NOMO-1 treated with DMSO at 0.1 percent for 48 hours (cell line): ENCODE data around the gene SHOX.
"Not testable (repeated sequence)": the region's sequence is repeated elsewhere in the genome, so short reads cannot be mapped to it uniquely, and the experiment has no call there.

ENCODE experiments used
- DNase-seq: peaks from one replicate; lab custom pipeline; 2025; ENCODE audit not compliant: unreplicated experiment; lab: John Stamatoyannopoulos, UW

SHOX gene

DNA sequence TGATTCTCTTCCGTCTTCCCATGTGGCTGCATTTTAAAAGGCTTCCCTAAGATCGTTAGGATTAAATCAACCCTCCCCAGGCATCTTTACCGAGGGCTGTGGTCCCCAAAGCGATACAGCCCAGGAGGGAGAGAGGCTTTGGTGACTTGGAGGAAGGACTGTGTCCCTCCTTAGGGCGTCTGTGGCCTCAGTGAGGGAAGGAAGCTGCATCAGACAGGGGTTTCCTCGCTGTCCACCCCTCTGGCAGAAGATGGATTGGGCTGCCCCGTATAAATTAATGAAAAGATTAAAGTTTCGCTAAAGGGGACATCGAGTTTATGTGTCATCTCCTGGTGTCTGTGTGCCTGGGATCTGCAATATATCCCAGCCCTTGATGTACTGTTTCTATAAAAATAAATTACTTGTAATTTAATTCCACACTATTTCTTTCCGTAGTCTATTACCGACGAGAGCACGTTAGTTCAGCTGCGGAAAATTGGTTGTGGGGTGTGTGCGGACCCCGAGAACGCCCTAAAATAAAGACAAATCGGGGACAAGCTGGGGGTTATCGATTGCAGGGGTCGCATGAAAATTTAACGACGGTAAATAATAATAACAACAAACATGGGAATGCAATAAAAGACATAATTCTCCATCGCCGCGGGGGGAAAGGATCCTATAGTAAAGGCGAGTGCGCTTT, 6.5 kb downstream of the SHOX start:
- no peak for DNase-seq

DNA sequence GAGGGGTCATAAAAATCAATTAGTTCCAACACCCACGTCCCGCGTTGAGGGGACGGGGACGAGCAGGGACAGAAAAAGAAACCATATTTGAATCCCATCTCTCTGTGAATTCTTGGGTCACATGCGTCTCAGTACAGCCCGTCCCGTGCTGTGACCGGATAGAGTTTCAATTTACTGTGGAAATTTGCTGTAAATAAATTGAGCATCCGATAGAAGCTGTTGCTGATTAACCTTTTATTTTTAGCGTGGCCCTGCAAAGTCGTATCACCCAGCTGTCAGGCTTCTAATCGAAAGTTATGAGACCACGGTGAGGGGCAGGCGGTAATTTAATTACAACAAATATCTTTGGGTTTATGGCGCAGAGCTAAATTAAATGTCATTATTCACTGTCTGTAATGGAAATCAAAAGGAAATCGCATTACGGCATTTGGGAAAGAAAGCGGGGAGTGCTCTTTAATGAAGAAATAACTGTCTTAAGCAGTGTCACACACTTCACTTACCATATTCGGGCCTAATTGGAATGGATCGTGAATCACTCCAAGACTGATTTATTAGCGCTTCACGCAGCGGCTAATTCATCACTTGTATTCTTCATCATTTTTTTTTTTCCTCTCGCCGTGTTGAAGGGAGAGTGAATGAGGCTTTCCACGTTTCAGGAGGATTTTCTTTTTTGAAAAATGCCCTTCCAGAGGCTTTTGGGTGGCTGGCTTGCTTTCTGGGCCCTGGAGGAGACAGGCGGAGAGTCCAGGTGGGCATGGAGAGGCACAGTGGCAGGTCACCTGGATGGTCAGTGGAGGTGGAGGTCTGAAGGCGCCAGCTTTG, 7.3 kb downstream of the SHOX start:
- no peak for DNase-seq

DNA sequence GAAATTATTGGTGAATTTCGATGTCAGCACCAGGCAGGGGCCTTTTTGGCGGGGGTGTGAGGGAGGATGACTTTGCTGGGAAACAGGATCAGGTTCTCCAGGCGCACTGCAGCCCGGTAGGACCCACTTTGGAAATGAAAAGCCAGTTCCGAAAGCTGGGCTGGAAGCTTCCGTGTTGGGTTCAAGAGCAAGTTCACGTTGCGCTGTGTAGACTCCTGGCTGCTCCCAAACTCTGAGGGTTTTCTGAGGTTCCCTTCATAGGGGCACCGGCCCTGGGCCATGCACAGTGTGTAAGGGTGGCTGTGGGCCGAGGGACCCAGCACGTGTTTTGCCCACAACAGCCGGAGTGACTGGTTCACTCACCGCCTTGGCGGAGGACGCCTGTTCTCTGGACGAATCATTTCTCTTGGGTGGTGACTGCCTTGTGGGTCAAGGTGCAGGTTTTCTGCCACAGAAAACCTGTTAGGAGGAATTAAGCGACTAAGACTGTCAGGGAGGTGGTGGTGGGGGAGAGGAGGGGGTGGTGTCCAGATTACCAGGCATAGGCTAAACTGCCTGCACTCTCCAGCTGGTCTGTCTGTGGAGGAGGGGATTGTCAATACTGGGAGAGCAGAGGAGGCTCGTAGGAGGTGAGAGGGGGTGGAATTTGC, 8.0 kb downstream of the SHOX start:
- DNase-seq = no peak

DNA sequence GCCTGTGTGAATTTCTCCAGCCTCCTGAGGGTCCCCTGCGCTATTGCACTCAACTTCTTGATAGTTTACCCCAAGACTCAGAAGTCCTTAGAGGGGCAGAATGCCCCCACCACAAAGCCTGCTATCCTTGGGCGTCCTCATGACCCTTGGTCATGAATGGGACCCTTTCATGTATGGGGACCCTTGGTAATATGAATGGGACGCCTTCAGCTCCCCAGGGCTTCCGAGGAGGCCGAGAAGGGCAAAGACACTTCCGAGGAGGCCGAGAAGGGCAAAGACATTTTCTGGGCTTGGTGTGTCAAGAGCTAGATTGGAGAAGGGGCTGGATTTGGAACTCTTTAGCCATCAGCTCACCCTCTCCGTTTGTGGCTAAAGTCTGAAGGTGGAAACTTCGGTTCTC, 8.6 kb downstream of the SHOX start:
- no peak for DNase-seq

DNA sequence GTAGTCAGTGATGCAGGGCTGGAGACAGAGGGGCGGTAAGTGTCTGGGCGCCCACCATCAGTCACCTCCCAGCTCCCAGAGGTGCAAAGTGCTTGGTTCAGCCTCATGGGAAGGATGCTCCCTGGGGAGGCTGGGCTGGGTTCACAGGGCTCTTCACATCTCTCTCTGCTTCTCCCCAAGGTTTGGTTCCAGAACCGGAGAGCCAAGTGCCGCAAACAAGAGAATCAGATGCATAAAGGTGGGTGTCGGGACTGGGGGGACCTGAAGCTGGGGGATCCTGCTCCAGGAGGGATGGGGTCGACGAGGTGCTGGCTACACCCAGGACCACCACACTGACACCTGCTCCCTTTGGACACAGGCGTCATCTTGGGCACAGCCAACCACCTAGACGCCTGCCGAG, 10.1 kb downstream of the SHOX start:
- no peak for DNase-seq

DNA sequence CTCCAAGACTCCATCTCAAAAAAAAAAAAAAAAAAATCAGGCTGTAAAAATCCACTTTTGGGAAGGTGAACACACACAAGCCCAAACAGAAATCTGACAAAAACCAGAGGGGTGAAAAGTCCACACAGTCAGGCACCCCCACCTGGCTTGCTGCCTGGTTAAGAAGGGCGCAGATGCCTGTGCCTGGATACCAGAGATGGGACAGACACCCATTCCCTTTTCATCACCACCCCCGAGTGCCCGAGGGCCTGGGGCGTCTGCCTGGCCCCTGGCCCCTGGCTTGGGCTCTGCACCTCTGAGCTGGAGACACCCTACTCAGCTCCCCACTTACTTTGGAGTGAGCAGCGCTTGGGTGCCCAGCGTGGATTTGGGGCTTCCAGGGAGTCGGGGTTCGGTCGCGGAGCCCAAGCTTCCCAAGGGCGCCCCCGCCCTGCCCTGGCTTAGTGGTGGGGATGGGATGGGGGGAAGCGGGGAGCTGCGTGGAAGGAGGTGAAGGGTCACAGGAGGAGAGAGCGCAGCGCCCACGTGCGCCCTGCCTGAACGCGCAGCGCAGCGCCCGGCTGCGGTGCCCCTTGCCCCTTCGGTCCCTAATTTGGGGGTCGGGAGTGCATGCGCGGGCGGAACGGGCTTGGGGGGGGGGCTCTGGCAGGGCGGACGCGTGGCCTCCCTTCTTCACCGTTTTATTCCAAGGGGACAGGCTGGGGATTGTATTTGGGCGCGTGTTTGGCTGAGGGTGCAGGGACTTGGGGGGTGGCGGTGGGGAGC, 11.3 kb downstream of the SHOX start:
- no peak for DNase-seq

DNA sequence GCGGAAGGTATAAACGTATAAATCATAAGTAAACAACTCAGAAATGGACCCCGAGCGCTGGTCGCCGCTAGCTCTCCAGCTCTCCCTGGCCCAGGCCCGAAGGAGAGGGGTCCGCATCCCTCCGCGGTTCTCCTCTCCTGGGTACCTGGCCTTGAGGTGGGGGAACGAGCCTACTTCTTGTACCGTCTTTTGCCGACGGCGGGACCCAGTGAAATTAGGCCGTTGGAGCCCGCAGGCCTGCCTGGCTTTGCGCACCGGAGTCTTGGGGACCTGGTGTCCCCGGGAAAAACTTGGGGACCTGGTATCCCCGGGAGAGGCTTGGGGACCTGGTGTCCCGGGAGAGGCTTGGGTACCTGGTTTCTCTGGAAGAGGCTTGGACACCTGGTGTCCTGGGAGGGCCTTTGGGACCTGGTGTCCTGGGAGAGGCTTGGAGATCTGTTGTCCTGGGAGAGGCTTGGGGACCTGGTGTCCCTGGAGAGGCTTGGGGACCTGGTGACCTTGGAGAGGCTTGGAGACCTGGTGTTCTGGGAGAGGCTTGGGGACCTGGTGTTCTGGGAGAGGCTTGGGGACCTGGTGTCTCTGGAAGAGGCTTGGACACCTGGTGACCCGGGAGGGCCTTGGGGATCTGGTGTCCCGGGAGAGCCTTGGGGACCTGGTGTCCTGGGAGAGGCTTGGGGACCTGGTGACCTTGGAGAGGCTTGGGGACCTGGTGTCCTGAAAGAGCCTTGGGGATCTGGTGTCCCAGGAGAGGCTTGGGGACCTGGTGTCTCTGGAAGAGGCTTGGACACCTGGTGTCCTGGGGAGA, 12.0 kb downstream of the SHOX start:
- DNase-seq = no peak

DNA sequence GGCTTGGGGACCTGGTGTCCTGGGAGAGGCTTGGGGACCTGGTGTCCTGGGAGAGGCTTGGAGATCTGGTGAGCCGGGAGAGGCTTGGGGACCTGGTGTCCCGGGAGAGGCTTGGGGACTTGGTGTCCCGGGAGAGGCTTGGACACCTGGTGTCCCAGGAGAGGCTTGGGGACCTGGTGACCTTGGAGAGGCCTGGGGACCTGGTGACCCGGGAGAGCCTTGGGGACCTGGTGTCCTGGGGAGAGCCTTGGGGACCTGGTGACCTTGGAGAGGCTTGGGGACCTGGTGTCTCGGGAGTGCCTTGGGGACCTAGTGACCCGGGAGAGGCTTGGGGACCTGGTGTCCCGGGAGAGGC, 12.6 kb downstream of the SHOX start:
- DNase-seq = no peak

DNA sequence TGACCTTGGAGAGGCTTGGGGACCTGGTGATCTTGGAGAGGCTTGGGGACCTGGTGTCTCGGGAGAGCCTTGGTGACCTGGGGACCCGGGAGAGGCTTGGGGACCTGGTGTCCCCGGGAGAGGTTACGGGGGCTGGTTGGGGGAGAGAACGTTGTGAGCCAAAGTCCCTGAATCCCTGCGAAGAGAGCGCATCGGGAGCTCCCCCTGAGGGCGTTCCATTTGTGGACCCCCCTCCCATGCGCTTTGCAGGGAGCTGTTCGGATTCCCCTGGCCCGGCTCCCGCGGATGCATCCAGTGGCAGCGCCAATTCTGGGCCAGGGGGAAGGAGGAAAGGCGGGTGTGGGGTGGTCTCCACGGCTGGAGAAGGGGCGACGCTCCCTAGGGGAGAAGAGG, 13.3 kb downstream of the SHOX start:
- DNase-seq = no peak

DNA sequence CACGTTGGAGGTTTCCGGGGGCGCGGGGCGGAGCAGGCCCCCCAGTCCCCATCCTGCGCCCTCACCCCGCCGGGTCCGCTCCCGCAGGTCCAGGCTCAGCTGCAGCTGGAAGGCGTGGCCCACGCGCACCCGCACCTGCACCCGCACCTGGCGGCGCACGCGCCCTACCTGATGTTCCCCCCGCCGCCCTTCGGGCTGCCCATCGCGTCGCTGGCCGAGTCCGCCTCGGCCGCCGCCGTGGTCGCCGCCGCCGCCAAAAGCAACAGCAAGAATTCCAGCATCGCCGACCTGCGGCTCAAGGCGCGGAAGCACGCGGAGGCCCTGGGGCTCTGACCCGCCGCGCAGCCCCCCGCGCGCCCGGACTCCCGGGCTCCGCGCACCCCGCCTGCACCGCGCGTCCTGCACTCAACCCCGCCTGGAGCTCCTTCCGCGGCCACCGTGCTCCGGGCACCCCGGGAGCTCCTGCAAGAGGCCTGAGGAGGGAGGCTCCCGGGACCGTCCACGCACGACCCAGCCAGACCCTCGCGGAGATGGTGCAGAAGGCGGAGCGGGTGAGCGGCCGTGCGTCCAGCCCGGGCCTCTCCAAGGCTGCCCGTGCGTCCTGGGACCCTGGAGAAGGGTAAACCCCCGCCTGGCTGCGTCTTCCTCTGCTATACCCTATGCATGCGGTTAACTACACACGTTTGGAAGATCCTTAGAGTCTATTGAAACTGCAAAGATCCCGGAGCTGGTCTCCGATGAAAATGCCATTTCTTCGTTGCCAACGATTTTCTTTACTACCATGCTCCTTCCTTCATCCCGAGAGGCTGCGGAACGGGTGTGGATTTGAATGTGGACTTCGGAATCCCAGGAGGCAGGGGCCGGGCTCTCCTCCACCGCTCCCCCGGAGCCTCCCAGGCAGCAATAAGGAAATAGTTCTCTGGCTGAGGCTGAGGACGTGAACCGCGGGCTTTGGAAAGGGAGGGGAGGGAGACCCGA, 14.0 kb downstream of the SHOX start:
- no peak for DNase-seq

DNA sequence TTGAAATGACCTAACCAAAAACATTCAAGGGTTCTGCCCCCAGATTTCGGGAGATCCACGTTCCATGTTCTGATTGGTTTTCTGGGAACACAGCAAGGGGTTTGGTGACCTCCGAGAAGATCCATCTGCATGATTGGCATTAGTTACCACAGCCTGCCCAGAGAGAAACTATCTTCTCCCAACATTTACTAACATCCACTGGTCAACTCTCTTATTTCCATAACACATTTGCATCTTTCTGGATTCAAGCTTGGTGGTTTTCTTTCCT, 15.6 kb downstream of the SHOX start:
- no peak for DNase-seq

DNA sequence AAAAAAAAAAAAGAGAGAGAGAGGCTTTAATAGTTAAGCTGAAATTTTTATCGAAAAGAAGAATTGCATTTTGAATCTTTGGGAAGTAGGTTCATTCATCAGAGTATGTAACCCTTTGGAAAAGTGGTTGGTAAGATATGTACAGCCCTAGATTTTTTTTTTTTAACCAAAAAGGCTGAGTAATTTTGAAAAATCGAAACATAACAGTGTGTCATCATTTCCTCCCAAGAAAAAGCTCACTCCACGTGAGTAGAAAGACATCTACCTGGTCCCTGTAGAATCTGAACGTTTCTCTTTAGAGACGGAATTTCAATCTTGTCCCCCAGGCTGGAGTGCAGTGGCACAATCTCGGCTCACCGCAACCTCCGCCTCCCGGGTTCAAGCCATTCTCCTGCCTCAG, 16.2 kb downstream of the SHOX start:
- no peak for DNase-seq

DNA sequence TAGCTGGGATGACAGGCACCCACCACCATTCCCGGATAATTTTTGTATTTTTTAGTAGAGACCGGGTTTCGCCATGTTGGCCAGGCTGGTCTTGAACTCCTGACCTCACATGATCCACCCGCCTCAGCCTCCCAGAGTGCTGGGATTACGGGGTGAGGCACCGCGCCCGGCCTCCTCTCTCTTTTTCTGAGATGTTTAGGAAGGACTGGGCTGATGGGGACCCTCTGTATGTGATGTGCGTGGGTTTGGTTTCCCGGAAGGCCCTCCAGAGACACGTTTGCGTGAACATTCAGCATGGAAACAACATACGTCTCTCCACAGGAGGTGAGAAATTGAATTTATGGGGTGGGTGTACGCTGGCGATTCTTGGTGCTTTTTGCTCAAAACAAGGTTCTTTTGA, 18.6 kb downstream of the SHOX start:
- DNase-seq = no peak

DNA sequence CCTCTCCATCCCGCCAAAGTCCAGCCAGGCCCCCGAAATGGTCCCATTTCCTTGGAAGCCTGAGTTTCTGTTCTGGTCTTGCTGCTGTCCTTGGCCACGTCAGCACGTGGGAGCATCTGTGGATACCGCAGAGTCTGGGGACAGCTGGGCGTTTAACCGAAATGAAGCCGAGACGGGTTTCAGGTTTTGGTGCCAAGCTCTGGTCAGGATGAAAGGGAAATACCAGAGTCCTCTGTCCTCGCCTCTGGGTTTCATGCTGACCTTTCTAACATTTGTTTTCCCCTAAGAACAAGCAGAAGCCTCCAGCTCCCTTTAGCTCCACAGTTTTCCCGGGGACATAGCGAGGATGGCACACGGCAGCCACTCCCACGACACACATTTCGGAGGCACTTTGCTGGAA, 19.7 kb downstream of the SHOX start:
- no peak for DNase-seq

DNA sequence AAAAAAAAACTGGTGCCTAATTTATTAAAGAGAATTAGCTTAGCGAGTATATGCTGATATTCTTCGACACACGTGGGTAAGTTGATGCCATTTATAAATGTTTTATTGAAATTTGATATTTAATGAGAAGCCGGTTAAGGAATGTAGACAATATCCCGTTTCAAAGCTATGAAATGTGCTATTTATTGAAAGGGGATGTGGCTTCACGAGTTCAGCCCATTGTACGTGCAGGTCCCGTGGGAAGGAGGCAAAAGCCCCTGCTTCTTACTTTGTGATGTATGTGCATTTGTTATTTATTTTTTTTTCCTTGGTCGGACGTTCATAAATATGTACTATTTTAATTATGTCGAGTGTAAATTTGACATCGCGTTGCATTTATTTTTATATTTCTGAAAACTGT, 20.2 kb downstream of the SHOX start:
- no peak for DNase-seq

DNA sequence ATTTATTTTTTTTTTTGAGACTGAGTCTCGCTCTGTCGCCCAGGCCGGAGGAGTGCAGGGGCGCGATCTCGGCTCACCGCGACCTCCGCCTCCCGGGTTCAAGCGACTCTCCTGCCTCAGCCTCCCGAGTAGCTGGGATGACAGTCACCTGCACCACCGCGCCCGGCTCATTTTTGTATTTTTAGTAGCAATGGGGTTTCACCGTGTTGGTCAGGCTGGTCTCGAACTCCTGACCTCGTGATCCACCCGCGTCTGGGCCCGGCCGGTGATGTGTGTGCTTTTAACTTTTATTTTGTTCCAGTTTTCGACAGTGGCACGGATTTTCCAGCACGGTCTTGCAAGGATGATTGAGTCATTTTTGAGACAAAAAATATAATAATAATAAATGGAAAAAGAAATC, 21.3 kb downstream of the SHOX start:
- DNase-seq = not testable (repeated sequence)

DNA sequence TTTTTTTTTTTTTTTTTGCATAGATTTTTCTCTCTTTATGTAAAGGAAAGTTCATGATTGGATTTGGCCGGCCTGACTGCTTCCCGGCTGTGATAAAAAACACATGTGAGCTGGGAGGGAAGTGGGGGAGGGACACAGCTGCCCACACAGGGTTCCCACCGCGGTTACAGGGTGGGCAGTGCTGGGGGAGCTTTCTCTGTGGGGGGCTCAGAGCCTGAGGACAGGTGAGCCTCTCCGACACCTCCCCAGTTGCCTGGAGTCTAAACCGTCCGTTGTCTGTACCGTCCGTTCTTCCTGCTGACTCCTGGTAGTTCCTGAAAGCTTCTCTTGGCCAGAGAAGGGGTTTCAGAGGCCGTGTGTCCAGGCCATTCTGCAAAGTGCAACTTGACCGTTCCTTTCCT, 21.8 kb downstream of the SHOX start:
- DNase-seq = no peak

DNA sequence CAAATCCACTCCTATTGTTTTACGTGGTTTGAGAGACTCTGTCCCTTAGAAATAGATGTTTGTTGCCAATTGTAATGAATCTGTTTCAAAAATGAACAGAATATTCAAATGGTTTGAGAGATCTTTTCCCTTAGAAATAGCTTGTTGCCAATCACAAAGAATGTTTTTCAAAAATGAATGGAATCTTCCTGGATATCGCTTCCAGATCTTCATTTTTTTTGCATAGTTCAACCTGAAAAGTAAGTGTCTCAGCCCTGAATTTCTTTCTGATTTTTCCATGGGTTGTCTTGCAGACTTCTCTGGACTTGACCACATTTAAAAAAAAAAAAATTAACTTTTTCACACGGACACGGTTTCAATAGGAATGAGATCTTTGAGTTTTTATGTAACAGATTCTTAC, 22.7 kb downstream of the SHOX start:
- DNase-seq = no peak

DNA sequence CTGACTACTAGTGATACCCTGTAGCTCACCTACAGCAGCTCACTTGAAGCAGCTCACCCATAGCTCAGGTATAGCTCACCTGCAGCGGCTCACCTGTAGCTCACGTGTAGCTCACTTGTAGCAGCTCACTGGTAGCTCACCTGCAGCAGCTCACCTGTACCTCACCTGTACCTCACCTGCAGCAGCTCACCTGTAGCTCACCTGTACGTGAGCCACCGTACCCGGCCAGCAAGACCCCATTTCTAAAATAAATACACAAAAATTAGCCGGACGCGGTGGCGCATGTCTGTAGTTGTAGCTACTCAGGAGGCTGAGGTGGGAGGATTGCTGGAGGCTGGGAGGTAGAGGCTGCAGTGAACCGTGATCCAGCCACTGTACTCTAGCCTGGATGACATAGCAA, 30.6 kb downstream of the SHOX start:
- no peak for DNase-seq

DNA sequence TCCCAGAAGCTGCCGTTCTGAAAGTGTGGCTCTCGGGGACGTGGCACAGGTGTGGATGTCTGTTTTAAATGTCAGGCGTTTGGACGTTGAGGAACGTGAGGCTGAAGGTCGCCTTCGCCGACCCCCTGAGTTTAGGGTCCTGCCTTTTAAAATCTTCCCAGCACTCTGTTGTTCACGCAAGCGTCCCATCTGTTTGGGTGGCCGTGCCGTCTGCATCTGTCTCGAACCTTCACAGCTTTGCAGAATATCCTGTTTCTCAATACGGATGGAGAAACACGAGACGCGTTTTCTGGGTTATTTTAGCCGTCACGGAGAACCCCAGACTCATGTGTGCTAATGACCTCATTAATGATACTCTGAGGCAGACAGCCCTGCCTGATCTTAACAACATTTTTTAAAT, 31.5 kb downstream of the SHOX start:
- peak; percentile 63 for DNase-seq
